Bronchial epithelial cell (primary cell): ENCODE measurements around the gene ZNF207. TPM values are rescaled to one million over a fixed set of nuclear protein-coding genes. Genes with fewer than 3 reads are reported as not detected.
"Not testable (repeated sequence)": the region's sequence is repeated elsewhere in the genome, so short reads cannot be mapped to it uniquely, and the experiment has no call there.

Source experiments
- DNase-seq: peaks from one replicate; pipeline ENCODE4 v3.0.0-alpha.2; 2010; ENCODE audit warnings: low read depth
- FAIRE-seq: peaks from 2 replicates; lab custom pipeline; 2011; peaks lifted over from hg19 to GRCh38; lab: Jason Lieb, UNC
- H3K27me3 ChIP-seq: 2 replicates; pipeline ENCODE4 v1.5.1; 2011; ENCODE audit warnings: low read length; ENCODE audit not compliant: control insufficient read depth, insufficient read depth
- H3K36me3 ChIP-seq: 2 replicates; pipeline ENCODE4 v1.5.1; 2011; ENCODE audit warnings: low read length; ENCODE audit not compliant: control insufficient read depth, insufficient read depth
- H3K4me3 ChIP-seq: 2 replicates; pipeline ENCODE4 v1.5.1; 2011; ENCODE audit warnings: mild to moderate bottlenecking, low read depth, low read length, control low read depth
- total RNA-seq: library from RNA; depleted of rRNA; stranded (reverse); fragments of >200 nt; gene quantifications from 2 replicates; pipeline ENCODE4 v1.2.1, GENCODE V29; 2014
- TF ChIP-seq, protein P1 (sequence below): IDR thresholded peaks from 2 replicates; pipeline ENCODE4 v1.5.1; 2011; ENCODE audit warnings: mild to moderate bottlenecking, moderate library complexity, low read length, control low read depth, inconsistent platforms; ENCODE audit not compliant: insufficient read depth, severe bottlenecking

ZNF207 gene
- total RNA-seq, 1 donor from 2014 or later: 58.7 TPM

DNA sequence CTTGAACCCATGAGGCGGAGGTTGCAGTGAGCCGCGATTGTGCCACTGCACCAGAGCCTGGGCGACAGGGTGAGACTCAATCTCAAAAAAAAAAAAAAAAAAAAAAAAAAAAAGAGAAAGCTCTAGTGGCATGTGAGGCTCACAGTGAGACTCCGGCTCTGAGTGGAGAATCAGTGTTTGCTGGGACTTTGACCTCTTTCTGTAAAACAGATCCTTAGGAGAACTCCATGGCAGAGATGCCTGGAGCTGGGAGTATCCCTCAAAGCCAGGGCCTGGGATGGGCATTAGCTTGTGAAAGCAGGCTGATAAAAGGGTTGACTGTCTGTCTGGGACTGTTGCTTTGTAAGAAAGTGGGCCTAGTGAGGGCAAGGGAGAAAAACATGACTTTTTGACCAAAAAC is 46.4 kb downstream of the ZNF207 start:
- Histone ChIP-seq H3K27me3 (no peaks in the 10 kb centered on the region), H3K36me3 (no peaks in the 10 kb centered on the region), H3K4me3 (no peak overlapping the region)
- TF ChIP-seq, protein P1, sequence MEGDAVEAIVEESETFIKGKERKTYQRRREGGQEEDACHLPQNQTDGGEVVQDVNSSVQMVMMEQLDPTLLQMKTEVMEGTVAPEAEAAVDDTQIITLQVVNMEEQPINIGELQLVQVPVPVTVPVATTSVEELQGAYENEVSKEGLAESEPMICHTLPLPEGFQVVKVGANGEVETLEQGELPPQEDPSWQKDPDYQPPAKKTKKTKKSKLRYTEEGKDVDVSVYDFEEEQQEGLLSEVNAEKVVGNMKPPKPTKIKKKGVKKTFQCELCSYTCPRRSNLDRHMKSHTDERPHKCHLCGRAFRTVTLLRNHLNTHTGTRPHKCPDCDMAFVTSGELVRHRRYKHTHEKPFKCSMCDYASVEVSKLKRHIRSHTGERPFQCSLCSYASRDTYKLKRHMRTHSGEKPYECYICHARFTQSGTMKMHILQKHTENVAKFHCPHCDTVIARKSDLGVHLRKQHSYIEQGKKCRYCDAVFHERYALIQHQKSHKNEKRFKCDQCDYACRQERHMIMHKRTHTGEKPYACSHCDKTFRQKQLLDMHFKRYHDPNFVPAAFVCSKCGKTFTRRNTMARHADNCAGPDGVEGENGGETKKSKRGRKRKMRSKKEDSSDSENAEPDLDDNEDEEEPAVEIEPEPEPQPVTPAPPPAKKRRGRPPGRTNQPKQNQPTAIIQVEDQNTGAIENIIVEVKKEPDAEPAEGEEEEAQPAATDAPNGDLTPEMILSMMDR: no peak
- no peak for DNase-seq
- FAIRE-seq: no peak

DNA sequence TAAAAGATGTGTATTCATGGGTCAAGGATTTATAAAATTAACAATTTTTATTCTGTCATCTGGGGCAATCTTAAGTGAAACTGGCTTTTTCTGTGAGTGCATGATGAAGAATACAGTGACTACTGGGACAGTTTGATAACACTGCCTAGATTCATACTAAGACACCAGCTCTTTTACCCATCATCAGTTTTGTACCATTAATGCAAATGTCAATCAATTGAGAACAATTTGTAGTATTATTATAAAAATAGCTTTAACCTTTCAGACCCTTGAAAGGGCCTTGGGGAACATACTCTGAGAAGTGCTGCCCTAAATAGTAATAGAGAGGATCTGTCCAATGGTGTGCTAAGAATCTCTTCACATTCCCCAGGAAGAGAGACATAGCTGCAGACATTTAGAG is 49.0 kb downstream of the ZNF207 start:
- FAIRE-seq (no peak), DNase-seq (no peak)
- Histone ChIP-seq H3K4me3 (no peak overlapping the region), H3K36me3 (no peaks in the 10 kb centered on the region), H3K27me3 (no peaks in the 10 kb centered on the region)
- TF ChIP-seq, protein P1: no peak

DNA sequence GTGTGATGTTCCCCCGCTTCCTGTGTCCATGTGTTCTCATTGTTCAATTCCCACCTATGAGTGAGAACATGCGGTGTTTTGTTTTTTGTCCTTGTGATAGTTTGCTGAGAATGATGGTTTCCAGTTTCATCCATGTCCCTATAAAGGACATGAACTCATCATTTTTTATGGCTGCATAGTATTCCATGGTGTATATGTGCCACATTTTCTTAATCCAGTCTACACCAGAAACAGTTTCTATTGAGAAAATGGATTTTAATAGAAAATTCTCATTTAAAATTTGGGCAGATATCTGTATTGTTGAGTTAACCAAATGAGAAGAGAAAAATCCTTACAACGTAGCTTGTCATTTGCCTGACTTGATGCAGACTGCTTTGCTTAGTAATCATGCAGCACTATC is 60.1 kb downstream of the ZNF207 start:
- not testable (repeated sequence) for H3K36me3 ChIP-seq, H3K4me3 ChIP-seq, DNase-seq, FAIRE-seq, H3K27me3 ChIP-seq

DNA sequence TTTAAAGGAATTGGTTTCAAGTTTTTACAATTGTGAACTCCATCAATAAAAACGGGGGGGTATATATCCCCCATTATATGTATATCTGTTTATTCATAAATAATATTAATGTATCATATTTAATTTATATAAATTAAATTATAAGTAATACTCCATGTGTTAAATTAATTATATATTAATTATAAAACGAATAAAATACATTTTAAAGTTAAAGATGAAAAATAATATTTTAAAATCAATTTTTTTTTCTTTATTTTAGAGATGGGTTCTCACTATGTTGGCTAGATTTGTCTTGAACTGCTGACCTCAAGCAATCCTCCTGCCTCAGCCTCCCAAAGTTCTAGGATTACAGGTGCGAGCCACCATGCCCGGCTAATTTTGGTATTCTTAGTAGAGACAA is 76.9 kb downstream of the ZNF207 start:
- no peak for FAIRE-seq

DNA sequence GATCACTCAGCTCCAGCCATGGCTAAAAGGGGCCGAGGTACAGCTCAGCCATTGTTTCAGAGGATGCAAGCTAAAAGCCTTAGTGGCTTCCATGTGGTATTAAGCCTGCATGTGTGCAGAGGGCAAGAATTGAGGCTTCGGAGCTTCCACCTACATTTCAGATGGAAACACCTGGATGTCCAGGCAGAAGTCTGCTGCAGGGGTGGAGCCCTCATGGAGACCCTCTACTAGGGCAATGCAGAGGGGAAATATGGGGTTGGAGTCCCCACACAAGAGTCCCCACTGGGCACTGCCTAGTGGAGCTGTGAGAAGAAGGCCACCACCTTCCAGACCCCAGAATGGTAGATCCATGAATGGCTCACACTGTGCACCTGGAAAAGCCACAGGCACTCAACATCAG is 79.6 kb downstream of the ZNF207 start:
- Histone ChIP-seq H3K36me3 (no peaks in the 10 kb centered on the region), H3K27me3 (no peaks in the 10 kb centered on the region), H3K4me3 (no peak overlapping the region)
- TF ChIP-seq, protein P1: no peak
- FAIRE-seq (no peak), DNase-seq (no peak)

More for the DNA sequence above, 76.9 kb downstream of the ZNF207 start:
- Histone ChIP-seq H3K27me3 (no peaks in the 10 kb centered on the region), H3K36me3 (no peaks in the 10 kb centered on the region), H3K4me3 (no peak overlapping the region)
- TF ChIP-seq, protein P1: no peak
- no peak for DNase-seq

Other genes starting within 250 kb of the ZNF207 start
- 40.3 and 41.6 TPM in 2 replicates for gene RHOT1, start 207.7 kb upstream of the ZNF207 start, total RNA-seq
- gene RHBDL3, start 84.3 kb upstream of the ZNF207 start, total RNA-seq: not detected in 2 replicates
- 16.8 and 28.0 TPM in 2 replicates for gene C17orf75, start 8.0 kb upstream of the ZNF207 start, total RNA-seq
- 74.2 and 98.2 TPM in 2 replicates for gene PSMD11, start 94.4 kb downstream of the ZNF207 start, total RNA-seq
- gene CDK5R1, start 136.8 kb downstream of the ZNF207 start, total RNA-seq: 2.9 and 5.5 TPM in 2 replicates